Stimulated activated CD8-positive, alpha-beta memory T cell treated with anti-CD3 and anti-CD28 coated beads, Interleukin-7, amount 100 ng/mL, for 24 hours (primary cell): Measurements from ENCODE around the gene TMEM54.
"Not testable (repeated sequence)": the region's sequence is repeated elsewhere in the genome, so short reads cannot be mapped to it uniquely, and the experiment has no call there.

Experiments used
- DNase-seq: peaks from one replicate; pipeline ENCODE4 v3.0.0-alpha.2; 2020; ENCODE audit warnings: low read depth

Gene TMEM54

DNA sequence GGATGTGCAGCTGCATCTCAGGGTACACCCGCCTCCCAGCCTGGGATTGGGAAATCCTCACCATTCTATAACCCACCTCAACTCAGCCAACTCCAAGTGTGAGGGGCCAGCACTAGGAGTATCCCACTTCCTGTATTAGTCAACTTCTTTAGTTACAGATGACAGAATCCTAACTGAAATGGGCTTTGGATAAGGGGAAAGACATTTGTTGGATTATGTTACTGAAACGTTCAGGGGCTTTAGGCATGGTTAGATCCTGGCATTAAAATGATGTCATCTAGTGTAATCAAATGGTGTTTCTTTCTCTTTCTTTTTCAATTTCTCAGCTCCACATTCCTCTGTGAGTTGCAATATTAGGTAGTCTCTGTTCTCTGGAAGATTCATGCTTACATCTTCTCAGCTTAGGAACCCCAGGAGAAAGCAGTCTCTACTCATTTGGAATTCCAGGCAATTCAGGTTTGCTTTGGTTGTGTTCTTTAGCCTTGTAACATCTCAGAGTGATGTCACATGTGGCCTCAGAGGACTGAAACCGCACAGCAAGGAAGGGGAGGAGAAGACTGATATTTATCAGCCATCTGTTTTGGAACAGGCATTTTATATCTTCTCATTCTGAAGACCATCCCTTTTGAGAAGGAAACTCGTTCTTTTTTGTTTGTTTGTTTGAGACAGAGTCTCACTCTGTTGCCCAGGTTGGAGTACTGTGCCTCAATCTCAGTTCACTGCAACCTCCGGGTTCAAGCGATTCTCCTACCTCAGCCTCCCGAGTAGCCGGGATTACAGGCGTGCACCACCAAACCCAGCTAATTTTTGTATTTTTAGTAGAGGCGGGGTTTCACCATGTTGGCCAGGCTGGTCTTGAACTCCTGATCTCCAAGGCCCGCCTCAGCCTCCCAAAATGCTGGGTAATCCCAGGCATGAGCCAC is 18.9 kb upstream of the TMEM54 start:
- DNase-seq, result no peak

DNA sequence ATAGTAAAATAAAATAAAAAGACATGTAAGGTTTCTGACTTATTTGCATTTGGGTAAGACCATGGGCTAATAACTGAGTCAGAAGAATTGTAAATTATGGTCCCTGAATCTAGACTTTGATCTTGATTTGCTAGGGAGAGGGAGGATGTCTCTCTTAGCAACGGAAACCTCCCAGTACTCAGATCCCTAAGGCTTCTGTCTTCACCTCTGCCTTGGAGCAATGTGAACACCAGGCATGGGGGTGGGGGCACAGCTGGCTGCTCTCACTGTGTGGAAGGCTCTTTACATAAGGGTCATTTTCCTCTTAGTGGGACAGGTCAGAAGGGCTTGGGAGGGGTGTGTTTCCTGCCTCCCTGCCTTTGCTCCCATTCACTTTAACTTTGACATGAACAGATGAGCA is 17.0 kb upstream of the TMEM54 start:
- DNase-seq, result no peak

DNA sequence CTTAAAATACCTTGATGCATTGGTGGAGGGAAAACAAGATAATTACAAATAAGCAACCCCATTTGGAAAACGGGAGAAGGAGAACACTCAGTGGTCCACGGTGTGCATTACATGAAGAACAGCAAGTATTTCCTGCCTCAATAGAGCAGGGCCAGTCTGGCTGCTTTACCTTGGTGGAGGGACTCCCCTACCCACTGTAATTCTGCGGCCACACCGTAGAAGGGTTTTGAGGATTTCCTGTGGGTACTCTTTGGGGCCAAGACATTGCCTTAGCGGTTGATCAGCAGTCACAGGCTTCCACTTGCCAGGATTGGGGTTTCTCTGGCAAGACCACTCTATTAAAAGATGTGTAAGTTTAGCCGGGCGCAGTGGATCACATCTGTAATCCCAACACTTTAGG is 16.3 kb upstream of the TMEM54 start:
- DNase-seq, result no peak

DNA sequence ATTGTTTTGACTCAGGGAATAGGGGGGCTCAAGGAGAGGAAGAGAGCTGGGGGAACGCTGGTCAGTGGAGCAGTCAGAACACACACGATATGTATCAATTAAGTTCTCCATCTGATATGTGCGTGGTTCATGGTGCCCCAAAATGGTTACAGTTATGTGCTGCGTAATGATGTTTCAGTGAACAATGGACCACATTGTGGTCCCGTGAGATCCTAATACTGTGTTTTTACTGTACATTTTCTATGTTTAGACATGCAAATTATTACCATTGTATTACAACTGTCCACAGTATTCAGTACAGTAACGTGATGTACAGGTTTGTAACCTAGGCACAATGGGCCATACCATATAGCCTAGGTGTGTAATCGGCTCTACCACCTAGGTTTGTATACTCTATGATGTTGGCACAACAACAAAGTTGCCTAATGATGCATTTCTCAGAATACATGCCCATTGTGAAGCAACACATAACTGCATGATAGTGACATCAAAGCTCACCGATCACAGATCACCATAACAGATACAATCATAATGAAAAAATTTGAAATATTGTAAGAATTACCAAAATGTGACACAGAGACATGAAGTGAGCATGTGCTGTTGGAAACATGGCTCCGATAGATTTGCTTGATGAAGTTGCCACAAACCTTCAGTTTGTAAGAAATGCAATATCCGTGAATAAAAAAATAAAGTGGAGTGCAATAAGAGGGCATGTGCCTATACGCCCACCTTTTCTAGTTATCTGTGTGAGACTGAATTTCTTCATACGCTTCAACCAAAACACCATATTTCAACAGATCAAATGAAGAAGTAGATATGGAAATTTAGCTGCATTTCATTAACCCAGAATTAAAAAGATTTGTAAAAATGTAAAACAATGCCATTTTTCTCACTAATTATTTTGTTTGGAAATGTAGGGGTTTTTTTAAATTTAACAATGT is 14.8 kb upstream of the TMEM54 start:
- DNase-seq, result no peak

DNA sequence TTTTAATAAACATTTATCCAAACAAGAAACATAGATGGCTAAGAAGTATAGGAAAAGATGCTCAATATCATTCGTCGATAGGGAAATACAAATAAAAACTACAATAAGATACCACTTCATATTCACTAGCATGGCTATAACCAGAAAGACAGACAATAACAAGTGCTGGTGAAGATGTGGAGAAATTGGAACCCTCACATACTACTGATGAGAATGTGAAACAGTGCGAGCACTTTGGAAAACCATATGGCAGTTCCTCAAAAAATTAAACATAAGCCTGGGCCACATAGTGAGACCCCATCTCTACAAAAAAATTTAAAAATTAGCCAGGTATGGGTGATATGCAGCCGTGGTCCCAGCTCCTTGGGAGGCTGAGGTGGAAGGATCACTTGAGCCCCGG is 9.1 kb upstream of the TMEM54 start:
- no peak for DNase-seq

DNA sequence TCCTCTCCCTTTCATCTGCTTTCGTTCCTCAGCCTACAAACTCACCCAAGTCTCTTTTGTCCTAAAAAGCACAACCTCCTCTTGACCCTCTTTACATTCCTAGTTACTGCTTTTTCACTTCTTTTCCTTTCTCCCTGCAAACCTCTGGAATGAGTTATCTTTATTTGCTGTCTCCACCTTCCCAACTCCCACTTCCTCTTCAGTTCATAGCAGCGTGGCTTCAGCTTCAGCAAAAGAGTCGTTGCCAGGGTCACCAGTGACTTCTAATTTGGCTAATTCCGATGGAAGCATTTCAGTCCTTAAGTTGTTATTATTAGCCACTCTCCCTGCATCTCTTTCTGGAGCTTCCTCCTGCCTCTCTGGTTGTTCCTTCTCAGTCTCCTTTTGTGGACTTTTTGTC is 6.2 kb upstream of the TMEM54 start:
- DNase-seq, result no peak

DNA sequence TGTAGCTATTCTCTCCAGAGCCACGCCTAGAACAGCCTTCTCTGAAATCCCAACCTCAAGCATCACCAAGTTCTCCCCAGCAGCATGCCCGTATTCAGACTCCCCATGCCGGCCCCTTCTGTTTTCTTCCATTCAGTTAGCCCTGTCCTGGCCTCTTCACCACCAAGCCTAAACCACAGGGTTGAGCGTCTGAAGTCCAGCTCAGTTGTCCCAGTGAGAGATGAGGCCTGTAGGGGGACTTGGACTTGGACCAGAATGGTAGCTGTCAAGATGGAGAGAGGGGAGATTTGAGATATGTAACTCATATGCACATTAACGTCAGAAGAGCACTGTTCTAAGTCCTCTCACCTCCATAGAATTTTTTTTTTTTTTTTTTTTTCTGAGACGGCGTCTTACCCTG is 5.5 kb upstream of the TMEM54 start:
- DNase-seq, result no peak

DNA sequence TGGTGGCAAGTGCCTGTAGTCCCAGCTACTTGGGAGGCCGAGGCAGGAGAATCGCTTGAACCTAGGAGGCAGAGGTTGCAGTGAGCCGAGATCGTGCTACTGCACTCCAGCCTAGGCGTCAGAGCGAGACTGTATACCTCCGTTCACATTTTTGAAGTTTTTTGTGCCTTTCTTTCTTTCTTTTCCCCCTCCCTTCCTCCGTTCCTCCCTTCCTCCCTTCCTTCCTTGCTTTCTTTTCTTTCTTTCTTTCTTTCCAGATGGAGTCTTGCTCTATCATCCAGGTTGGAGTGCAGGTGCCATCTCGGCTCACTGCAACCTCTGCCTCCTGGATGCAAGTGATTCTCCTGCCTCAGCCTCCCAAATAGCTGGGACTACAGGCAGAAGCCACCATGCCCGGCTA is 4.4 kb upstream of the TMEM54 start:
- not testable (repeated sequence) for DNase-seq

DNA sequence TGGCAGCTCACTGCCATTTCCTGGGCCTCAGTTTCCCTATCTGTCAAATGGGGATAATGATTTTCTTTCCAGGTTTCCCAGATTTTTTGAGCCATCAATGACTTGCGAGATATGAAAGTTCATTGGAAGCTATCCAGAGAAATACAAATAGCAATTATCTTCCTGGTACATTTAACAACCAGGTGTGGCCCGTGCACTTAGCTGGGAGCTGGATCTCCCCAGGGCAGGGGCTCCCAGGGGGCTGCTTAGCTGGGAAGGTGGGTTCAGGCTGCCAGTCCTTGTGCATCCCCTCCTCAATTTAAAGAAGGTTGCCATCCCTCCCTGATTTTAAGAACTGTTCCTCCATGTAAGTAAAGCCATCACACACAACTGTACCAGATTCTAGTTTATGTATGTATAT is 3.6 kb upstream of the TMEM54 start:
- no peak for DNase-seq

DNA sequence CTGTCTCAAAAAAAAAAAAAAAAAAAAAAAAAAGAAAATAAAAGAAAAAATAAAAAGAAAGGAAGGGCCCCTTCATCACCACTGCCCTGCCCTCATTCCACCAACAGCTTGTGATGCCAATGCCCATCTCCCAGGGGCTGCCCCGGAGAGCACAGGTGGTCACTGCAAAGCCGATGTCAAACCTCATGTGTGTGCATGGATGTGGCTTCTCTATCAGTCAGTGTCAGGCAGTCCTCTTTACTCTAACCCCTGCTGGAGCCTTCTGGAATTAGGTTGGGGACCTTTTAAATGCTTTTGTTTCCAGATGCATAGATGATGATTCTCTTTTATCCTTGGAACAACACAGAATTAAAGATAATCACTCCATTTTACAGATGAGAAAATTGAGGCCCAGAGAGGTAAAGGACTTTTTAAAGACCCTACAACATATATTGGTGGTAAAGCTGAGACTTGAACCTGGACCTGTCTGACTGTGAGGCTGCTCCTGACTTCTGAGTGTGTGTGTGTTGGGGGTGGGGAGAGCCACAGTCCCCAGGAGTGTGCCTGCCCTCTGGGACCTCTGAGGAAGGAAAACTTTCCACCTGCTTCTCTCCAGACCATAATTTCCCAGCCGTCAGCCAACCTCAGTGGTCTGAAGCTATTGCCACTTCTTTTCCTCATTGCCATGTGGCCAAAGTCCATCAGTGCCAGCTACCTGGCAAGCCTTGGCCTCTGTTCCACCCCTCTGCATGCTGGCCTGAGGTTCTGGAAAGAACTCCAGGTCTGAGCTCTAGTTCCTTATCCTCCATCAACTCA is 3.0 kb upstream of the TMEM54 start:
- DNase-seq, result no peak

DNA sequence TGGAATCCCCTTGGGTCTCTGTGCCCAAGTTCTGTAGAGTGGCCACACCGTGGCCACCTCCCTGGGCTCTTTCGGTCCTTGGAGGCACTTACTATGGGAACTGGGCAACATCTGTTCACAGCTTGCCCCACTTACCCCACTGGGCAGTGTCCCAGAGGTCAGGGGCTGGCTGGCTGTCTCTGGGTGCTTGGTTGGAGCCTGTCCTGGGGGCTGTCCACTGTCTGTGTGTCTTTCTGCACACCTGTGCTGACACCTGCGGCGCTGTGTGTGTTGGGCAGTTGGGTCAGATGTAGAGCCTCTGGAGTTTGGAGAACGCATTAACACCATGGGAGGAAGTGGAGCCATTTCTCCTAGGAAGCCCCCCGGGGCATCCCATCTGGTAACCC is 1.3 kb upstream of the TMEM54 start:
- no peak for DNase-seq

DNA sequence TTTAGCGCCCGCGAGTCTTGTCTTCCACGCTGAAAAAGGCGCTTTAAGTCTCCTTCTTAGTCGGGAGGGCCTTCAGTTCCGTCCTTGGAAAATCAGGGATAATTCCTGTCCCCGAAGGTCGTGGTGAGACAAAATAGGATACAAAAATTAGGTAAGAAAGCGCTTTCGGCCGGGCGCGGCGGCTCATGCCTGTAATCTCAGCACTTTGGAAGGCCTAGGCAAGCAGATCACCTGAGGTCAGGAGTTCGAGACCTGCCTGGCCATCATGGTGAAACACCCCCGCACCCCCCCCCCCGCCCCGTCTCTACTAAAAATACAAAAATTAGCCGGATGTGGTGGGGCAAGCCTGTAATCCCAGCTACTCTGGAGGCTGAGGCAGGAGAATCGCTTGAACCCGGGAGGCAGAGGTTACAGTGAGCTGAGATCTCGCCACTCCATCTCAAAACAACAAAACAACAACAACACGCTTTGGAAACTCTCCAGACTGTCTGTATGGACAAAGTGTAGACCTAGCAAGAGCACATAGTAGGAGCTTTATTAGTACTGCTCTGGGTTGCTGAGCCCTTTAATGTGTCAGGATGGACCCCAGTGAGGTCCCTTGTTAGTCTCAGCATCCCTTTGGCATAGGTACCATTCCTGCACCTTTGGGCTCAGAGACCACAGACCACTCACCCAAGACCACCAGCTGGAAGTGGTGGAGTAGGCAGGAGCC is 790 bp upstream of the TMEM54 start:
- no peak for DNase-seq

DNA sequence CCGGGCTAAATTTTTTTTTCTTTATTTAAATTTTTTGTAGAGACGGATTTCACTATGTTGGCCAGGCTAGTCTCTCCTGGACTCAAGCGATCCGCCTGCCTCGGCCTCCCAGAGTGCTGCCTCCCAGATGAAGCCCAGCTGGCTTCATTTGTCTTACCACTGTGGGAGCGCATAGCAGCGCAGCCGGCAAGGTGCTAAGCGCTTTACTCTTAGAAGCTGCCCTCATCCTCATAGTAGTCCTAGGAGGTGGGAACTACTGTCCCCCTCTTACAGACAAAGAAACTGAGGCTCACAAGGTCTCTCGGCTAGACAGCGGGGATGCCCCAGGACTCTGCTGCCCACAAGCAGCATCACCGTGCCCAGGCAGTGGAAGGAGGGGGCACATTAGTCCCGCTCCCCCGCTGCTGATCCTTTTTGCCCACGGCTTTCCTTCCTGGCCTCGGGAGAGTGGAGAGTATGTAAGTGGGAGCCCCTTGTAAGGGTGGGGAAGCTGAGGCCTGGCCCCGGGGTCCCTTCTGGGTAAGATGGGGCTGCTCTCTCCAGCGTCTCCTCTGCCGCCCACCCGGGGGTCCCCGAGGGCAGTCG is 726 bp downstream of the TMEM54 start:
- no peak for DNase-seq

DNA sequence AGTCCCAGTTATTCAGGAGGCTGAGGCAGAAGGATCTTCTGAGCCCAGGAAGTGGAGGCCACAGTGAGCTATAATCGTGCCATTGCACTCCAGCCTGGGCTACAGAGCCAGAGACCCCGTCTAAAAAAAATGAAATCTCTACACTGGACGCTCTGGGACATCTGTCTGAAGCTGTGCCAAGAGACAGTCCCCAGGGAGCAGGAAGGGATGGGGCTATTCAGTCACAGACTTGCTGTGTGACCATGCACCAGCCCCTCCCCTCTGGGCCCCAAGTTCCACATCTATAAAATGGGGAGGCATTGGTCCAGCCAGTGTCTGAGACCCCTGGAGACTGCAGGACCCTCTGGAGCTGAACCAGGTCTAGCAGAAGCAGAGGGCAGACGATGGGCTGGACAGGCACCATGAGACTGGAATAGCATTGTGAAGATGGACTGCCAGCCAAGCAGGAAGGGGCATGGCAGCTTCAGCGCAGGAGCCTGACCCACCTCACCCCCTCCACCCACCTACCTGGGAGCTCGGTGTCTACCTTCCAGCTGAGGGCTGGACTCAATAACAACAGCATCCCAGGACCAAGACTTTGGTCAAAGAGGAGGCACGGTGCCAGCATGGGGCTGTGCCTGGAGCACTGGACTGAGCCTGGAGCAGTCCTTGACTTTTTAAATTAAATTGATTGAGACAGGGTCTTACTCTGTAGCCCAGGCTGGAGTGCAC is 1.4 kb downstream of the TMEM54 start:
- DNase-seq, result no peak

DNA sequence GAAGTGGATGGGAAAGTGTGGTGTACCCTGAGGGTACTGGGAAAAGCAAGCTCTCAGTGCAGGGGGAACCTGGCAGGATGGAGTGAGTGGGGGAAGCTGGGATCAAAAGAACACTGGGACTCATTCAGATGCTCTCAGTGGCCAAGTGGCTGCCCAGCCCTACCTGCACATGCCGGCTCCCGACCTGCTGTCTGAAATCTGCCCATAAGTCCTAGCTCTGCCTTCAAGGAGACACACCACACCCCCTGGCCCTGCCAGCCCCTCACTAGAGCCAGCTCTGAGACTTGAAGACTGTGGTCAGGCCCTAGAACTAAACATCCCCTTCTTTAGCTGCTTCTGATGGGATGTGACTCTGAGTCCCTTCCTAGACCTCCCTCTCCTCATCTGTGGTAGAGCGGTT is 2.2 kb downstream of the TMEM54 start:
- DNase-seq, result no peak

DNA sequence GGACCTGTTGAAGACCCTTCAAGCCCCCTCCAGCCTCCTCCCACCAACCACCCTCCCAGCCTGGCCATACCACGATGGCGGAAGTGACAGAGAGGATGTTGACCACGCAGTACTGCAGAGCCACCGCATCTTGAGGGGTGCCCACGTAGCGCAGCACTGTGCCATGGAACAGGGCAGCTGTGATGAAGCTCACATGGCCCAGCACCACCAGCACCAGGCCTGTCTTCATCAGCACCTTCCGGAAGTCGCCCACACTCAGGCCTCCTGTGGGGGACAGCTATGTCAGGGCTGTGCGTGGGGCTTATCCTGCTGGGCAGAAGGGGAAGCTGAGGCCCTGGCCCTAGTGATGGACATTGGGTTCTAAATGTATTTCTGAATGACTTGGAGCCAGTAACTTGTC is 3.1 kb downstream of the TMEM54 start:
- no peak for DNase-seq

DNA sequence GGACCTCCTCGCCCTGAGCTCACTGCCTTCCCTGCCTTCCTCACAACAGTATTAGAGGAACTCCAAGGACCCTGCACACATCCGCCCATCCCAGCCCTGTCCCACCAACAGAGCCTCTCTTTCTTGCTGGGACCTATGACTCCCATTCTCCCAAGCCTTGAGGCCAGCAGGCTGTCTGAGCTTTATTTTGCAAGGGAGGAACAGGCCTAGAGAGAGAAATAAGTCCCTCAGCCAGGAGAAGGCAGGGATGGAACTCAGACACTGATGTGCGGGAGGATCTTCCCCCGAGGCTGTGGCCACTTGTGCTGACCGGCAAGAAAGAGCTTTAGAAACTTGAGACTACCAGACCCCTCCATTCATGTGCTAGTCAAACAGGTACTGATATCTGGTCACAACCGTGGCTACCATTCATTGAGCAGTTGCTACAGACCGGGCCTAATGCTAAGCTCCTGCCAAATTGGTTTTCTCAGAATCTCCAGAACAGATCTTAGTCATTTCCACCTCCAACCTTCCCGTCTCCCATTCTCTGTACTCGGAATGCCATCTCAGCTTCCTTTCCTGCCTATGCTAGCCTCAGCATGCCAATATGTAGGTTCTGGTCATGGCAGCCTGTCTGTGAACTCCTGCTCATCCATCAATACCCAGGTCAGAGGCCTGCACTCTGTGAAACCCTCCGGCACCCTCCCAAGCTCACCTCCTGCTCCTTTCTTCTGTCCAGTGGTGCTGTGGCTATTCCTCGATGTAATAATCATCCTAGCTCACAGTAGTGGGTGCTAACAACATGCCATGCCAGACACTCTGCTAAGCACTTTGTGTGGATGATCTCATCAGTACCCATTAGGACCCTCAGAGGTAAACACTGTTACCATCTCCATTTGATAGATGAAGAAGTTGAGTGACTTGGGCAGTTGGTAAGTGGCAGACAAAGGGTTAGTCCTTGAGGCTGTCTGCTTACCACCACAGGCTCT is 3.8 kb downstream of the TMEM54 start:
- no peak for DNase-seq

DNA sequence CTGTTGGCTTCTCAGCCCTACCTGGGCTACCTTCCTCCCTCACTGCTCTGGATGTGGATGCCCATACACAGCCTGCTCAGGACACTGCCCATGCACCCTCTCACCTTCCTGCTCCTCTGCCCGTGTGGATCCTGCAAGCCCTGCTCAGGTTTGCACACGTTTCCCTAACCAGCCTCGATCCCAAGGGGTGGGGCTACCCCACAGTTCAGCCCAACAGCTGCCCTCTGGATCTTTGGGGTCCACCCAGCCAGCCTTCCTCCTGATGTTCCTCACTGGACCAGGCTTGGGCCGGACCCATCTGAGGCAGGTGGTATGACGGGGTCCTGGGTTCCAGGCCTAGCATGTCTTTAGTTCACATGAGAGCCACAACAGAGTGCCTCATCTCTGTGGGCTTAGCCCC is 4.7 kb downstream of the TMEM54 start:
- no peak for DNase-seq
